Kidney capillary endothelial cell (primary cell): ENCODE results near the gene PTPRD.

Experiments used
- DNase-seq: peaks from one replicate; pipeline ENCODE4 v3.0.0-alpha.2; 2018; ENCODE audit warnings: low spot score

PTPRD gene

DNA sequence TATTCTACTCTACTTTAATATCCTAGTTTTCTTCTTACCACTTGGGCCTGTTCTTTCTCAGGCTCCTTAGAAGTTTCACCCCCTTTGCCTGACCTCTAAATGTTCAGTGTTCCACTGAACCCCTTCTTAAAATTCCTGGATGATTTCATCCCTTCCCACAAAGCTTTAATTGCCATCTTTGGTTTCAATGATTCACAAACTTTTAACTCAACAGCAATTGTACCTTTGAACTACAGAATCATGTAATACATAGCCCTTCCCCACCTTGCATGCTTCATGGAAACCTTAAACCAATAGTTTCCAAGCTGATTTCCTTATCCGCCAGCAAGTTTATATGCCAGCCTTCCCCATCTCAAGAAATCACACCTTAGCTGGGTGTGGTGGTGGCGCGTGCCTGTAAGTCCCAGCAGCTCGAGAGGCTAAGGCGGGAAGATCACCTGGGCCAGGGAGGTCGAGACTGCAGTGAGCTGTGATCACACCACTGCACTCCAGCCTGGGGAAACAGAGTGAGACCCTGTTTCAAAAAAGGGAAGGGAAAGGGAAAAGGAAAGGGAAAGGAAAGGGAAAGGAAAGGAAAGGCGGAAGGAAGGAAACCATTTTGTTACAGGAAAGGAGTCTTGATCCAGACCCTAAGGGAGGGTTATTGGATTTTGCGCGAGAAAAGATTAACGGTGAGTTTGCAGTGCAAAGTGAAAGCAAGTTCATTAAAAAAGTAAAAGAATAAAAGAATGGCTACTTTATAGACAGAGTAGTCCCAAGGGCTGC is 1789.5 kb downstream of the PTPRD start:
- no peak for DNase-seq

DNA sequence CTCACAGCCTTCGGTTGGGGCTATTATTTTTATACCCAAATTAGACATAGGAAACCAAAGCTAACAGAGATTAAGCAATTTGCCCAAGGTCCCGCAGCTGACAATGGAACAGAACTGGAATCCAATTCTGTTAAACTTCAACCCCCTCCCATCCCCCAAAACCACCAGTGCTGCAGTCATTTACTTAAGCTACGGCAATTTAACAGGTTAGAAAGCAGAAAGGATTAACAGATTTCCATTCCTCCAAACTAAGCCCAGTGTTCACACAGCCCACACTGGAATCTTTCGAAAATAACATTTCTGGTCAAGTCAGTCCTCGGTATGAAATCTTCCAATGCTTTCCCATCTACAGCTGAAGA is 1790.2 kb downstream of the PTPRD start:
- no peak for DNase-seq

DNA sequence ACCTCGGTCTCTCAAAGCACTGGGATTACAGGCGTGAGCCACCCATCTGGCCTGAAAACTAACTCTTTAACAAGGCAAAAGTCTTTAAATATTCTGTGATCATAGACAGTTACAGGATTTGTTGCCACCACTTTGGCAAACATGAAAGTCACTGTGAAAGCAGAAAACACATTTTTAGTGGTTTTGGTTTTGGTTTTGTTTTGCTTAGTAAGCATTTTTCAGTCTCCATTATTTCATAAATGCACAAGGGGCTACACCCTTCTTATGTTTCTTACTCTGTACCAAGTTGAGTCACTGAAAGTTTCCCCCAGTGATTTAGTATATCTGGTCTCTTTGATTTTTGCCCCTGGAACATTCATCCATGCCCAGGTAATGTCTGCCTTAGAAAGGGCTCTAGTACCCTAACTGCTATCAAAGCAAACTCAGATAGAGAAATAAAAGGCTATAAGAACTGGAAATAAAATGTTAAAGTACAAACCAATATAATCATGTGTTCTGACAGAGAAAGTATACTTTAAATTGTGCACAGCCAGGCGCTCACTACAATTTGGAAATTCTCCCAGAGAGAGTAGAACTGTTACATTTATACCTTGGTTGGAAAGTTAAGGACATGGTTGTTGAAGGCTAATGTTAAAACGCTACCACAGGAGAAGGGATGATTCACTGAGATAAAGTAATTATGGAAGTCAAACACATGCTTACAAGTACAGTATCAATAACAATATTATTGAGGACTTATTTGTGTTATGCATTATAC is 1790.7 kb downstream of the PTPRD start:
- DNase-seq: no peak

DNA sequence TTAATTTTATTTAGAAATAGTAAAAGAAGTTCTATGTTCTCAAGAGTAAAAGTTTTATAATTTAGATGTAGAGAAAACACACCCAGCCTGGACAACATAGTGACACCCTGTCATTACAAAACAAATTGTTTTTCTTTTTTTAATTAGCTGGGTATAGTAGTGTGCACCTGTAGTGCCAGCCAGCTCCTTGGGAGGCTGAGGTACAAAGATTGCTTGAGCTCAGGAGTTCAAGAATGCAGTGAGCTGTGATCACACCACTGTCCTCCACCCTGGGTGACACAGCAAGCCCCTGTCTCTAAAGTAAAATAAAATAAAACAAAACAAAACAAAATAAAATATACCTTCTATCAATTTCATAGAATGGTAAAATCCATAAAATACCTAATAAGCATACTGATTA is 1795.5 kb downstream of the PTPRD start:
- no peak for DNase-seq

DNA sequence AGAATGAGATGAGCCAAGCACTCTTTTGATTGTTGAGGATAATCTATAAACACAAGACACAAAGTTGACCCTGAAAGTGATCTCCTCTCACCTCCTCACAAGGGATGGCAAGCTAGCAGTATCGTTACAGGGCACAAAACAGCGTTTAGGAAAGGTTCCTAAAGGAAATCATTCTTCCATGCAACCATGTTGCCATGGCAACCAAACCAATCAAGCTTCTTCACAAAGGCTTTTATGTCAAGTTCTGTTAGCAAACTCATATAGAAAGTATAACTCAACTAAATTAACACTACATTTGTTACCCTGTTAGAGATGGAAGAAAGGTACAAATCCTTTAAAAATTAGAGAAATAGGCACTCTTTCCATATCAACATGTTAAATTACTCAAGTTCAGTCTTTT is 1796.4 kb downstream of the PTPRD start:
- DNase-seq: no peak

DNA sequence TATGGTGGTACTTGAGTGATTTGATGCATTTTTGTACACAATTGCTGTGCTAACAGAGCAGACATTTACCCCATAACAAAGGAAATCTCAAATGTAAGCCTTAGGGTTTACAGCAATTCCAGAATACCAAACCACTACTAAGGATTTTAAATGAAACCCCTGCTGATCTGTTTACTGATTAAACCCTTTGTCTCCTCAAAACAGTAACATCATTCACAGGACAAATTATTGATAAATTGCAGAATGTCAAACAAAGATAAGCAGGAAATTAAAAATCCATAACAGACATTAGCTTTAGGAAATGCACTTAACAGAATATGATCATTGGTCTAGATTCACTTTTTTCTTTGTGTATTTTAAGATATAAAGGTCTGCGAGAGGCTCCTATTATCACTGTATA is 1796.9 kb downstream of the PTPRD start:
- DNase-seq: no peak

DNA sequence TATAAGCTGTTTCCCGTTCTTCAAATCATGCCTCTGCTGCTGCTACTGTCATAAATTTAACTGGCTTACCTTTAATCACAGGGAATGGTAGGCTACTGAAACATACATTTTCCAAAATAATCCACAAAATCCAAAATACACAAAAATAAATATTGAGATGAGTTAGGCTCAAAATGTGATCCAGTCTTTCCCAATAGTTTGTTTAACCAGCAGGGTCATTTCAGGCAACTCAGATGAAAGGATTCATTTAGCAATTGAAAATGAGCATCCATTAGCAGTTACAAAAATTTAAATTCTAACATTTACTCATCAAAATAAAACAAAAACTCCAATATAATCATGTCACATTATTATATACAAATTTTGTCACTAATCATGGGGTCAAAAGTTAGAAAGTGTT is 1797.6 kb downstream of the PTPRD start:
- DNase-seq: no peak

DNA sequence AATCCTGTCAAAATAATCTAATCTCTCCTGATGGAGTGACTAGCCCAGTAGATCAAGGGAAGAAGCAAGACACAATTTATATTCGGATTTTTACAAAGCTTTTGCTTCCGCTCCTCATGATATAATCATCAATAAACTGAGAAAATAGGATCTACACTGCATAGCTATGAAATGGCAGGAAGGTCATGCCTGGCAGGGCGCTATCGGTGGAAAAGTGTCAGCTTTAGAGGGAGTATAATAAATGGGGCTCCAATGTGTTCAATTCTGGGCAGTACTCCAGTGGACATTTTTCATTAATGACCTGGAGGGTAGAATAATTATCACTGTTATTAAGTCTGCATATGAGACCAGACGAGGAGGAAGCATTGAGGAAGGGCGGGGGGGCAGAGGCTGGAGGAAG is 1799.9 kb downstream of the PTPRD start:
- no peak for DNase-seq

DNA sequence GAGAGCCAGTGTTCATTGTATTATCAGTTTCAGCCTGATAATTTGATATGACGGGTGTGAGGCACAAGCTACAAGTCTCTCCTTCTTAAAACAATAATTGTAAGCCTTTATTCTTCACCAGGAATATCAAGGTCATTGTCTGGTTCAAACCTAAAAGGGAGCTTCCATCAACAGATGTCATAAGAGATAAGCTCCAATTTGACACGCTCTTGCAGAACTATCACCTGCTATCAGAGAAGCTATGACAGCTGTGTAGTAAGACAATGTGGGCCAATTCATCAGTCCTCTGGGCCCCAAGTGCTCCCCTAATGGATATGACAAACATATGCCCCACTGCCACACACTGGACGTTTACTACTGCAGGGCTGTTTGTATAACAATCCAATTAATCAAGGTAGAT is 1803.1 kb downstream of the PTPRD start:
- DNase-seq: no peak

DNA sequence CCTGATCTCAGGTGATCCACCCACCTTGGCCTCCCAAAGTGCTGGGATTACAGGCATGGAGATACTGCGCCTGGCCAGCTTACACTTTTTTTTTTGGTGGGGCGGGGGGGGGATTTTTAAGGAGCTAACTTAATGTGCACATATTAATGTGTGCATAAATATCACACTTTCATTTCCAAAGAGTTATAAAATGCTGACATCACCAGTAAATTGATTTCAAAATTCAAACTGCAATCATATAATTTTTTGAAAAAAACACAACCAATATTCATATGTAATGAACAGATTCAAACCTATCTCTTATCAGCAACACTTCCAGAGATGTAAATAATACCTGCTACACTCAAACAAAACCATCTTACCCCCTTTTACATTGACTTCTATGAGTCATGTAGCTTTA is 1806.7 kb downstream of the PTPRD start:
- DNase-seq: no peak

DNA sequence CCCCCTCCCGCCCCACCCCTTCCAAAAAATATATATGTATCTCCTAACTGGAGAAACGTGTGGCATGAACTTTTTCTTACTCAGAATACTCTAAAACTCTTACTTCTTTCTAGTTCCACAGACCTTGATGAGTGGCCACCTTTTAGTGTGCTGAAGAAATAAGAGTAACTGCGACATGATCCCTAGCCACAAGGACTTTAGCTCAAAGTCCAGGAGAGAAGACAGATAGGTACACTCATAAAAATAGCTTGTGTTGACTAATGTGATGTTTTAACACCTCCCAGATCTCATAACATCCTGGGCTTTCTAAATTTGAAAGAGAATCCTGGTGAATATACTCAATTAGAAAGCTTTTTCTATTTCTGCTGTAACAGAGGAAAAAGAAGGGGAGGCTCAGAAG is 1808.2 kb downstream of the PTPRD start:
- no peak for DNase-seq

DNA sequence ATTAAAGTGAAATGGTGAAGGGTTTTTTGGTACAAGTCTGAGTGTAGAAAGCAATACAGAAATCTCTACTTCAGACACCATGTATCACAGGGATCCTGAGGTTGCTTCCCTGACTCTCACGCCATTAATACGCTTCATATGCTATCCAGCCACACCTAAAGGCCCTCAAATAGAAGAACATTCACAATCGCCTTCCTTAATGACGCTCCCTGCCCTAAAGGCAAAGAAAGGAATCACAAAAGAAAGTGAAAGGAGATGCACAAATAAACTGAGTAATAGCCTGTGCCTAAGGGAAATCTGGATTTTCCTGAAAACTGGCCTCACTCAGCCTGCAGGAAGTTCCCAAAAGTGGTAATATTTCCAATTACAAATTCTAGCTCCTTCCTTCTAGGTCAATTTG is 1810.6 kb downstream of the PTPRD start:
- DNase-seq: no peak

DNA sequence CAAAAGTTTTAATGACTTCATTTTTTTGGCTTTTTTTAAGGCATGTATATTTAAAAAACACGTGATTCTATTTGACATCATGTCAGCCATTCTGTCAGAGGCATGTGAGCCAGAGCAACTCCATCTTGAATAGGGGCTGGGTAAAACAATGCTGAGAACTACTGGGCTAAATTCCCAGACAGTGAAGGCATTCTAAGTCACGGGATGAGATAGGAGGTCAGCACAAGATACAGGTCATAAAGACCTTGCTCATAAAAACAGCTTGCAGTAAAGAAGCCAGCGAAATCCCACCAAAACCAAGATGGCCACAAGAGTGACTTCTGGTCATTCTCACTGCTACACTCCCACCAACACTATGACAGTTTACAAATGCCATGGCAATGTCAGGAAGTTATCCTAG is 1812.6 kb downstream of the PTPRD start:
- DNase-seq: no peak

DNA sequence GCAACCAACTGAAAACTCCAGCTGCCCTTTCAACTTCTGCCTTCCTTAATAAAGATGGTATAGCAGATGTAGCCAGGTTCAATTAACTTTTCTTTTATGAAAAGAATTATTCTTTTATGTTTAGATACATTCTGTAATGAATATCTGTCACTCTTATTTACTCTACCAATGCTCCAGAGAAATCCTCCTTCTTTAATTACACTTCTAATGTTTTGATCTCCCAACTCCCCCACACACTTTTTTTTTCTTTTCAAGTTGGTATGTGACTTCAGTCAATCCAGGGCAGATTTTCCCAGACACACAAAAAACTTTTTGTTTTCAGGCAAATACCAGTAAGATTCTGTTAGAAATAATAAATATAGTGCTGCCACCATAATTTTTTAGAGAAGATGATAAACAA is 1813.2 kb downstream of the PTPRD start:
- no peak for DNase-seq

DNA sequence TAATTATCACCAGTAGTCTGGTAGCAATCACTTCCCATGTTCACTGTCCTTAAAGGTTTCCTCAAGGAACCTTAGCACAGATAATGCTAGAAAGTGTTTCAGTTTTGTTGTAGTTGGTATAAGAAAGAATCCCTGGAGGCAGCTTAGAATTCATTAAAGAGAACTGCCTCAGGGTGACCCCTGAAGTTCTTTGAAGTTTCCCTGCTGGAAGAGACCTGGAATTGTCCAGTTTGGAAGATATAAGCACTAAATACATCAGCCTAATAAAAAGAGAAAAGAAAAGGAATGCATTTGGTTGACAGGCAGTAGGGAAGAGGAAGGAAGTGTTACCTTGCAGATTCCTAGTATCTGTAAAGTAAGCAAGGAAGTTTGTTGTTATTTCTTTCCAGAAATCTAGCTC is 1813.6 kb downstream of the PTPRD start:
- DNase-seq: no peak

DNA sequence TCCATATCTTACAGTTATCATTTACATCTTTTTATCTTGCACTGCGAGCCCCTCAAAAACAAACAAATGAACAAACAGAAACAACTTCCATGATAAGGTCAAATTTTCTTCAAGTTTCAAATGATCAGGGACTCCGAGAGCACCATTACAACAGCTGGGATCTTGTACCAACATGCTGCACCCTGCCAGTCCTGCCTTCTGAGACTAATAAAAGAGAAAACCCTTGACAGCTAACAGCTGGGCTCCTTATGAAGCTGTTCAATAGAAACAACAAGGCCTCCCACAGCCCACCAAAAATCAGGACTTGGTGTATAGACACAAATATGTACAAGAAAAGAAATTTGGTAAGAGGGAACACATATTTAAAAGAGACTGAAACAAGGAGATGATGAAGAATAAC is 1828.0 kb downstream of the PTPRD start:
- no peak for DNase-seq

DNA sequence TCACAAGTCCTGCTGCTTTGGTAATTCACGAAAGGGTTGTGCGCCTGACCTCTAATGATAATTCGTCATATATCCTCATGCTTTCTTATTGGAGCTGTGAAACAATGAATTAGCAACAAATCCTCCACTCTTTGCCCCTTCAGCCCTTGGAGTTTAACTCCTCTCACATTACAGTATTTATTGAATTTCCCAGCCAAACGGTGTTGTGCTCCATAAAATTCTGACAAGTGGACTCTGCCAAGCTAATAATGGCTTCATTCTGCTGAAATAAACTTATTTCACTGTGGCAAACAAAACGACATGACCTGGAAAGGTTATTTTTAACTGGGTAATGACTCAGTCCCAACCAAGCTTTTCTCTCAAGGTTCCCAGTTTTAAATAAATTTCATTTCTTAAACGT is 1828.9 kb downstream of the PTPRD start:
- DNase-seq: no peak

DNA sequence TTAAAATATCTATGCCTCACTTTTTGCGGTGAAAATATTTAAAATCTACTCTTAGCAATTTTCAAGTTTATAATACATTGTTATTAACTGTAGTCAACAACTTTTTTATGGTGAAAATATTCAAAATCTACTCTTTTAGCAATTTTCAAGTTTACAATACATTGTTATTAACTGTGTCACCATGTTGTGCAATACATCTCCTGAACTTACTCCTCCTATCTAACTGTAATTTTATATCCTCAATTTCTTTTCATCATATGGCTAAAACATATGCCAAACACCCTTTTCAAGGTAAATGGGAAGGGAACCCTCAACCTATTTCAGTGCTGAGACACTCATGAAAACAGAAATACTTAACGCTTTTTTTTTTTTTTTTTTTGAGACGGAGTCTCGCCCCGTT is 1830.6 kb downstream of the PTPRD start:
- DNase-seq: no peak

DNA sequence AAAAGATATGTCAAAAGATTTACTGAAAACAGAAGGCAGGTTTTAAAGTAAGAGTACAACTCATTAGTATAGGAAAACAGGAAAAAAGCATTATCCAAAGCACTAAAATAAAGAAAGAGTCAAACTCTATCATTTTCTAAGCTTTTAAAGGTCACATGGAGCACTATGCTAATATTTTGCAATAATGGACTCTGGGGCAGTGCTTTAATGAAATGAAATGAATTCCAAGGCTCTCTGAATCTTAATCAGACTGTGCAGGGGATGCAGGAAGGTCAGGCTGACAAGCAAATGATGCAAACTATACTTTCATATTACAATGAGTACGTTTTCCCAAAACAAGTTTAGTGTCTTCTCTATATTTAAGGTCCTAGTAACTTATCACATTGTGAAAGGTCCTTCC is 1831.3 kb downstream of the PTPRD start:
- DNase-seq: no peak

DNA sequence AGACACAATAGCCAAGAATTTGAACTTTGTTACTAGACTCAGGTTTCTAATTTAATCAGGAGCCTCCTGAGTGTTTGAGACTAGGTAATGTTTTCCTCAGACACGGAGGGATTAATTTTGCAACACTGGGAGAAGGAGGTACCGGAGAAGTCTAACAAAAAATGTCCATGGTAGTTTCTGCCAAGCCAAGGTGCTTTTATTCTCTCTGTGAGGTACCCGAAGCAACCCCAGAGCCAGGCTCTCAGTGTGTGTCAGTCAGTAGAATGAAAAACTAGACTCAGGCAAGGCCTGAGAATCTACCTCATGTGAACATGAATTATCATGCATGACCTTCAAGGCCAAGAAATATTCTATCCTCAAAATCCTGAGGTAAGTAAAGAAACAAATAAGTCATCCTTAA is 1832.4 kb downstream of the PTPRD start:
- DNase-seq: no peak

DNA sequence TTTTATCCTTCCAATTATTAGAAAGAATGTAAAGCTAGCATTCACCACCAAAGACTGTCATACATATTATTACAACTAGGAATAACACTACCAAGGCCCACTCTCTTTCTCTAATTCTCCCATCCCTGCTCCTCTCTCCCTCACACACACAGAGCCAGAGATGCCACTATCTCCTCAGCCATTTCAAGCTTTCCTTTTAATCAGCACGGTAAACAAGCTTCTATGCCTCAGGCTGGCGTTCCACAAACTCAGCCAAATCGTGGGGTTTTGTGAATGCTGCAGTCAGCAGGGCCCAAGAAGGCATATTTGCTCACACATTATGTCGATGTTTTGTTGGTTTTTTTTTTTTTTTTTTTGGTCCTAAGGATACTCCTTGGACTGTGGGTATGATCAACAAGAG is 1833.3 kb downstream of the PTPRD start:
- DNase-seq: no peak

DNA sequence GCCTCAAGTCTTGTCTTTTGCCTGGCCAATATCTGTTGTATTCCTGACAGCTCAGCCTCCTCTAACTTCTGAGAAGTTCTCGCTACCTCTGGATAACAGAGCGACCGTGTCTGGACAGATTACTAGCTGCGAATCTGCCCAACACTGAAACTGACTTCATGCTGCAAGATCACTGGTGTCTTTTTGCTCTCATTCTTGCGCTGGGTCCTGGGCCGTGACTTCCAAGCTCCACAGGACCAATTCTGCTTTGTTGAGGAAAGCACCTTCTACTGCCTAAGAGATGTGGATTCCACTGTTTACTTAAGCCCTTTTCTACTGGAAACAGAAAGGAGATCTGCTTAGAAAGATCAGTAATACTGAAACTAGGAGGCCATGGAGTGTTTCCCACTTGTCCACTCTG is 1834.4 kb downstream of the PTPRD start:
- no peak for DNase-seq

DNA sequence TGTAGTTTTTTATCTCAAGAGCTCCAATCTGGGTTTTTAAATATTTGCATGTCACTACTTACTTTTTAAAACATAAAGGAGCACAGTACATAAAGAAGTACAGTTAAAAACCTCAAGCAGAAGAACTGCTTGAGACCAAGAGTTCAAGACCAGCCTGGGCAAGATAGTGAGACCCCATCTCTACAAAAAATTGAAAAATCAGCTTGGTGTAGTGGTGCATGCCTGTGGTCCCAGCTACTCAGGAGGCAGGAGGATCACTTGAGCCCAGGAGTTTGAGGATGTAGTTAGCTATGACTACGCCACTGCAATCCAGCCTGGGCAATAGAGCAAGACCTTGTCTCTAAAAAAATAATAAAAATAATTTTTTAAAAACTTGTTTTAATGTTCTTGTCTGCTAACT is 1840.5 kb downstream of the PTPRD start:
- no peak for DNase-seq

DNA sequence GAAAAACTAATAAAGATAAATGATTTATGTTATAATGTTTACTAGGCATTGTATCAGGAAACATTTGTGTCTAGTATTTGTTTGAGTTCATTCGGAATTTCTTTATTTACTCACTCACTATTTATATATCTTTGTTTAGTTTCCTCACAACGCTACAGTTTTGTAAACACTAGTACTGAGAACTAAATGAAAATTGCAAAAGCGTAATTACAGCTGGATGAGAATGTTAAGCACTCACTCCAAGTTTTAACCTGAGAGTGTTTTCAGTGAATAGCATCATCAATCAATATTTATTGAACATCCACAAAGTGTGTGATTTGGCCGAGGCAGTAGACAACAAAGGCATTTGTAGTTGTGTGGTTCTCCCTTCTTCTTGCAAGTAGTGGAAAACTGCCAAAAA is 1843.6 kb downstream of the PTPRD start:
- DNase-seq: no peak
